H1 (cell line): Measurements from ENCODE around the gene PPP1R2B.

Source experiments
- CBX5 ChIP-seq: fragments of 300-800, 300-1000 bp; sonication (generic); IDR thresholded peaks from 2 replicates; pipeline ENCODE4 v1.7.1; 2016; ENCODE audit warnings: antibody characterized with exemption, low read length, low read depth
- CEBPB ChIP-seq: IDR thresholded peaks from 2 replicates; pipeline ENCODE4 v1.6.1; 2012; ENCODE audit warnings: low read depth, low read length
- EZH2 ChIP-seq: fragments of 200-600 bp; sonication (generic); IDR thresholded peaks from 2 replicates; pipeline ENCODE4 v1.7.1; 2012; ENCODE audit warnings: low read depth, mild to moderate bottlenecking, moderate library complexity, low read length, inconsistent platforms; ENCODE audit not compliant: severe bottlenecking
- PHF8 ChIP-seq: fragments of 200-600 bp; sonication (generic); conservative IDR thresholded peaks from 2 replicates; pipeline ENCODE4 v1.7.1; 2012; ENCODE audit warnings: low read depth, mild to moderate bottlenecking, inconsistent platforms, low read length, moderate library complexity
- POLR2AphosphoS5 ChIP-seq: IDR thresholded peaks from 2 replicates; pipeline ENCODE4 v1.6.1; 2011; ENCODE audit warnings: low read depth, low read length
- RAD21 ChIP-seq, 2 experiments: IDR thresholded peaks in 1 of 2; conservative IDR thresholded peaks in 1 of 2; 2 replicates each; pipeline ENCODE4 v1.6.1; 2011; ENCODE audit warnings: low read depth in 2 of 2, low read length in 2 of 2, improper control_type of control experiment in 1 of 2, inconsistent platforms in 1 of 2, mild to moderate bottlenecking in 1 of 2, moderate library complexity in 1 of 2
- TF ChIP-seq, protein P1 (sequence below), 3 experiments: IDR thresholded peaks; 1 replicate in 2 of 3; 2 replicates in 1 of 3; pipeline versions ENCODE4 v1.5.1 to v1.6.1; 2011; ENCODE audit warnings: low read length in 3 of 3, mild to moderate bottlenecking in 3 of 3, inconsistent platforms in 2 of 3, low read depth in 1 of 3, moderate library complexity in 1 of 3; ENCODE audit not compliant: insufficient read depth in 1 of 3; ENCODE audit errors: control extremely low read depth in 1 of 3

GRCh38 chr5:156892864-156893263, 42.8 kb downstream of the PPP1R2B start:
- TF ChIP-seq PHF8: no peak
- TF ChIP-seq RAD21 (IDR thresholded peaks at IDR 0.05 in 1 of 2, conservative IDR thresholded peaks at IDR 0.05 in 1 of 2; ENCODE audit: low read depth in 2 of 2, low read length in 2 of 2): no peak
- no peak for TF ChIP-seq POLR2AphosphoS5
- no peak for TF ChIP-seq CEBPB
- TF ChIP-seq CBX5: no peak
- TF ChIP-seq, protein P1, sequence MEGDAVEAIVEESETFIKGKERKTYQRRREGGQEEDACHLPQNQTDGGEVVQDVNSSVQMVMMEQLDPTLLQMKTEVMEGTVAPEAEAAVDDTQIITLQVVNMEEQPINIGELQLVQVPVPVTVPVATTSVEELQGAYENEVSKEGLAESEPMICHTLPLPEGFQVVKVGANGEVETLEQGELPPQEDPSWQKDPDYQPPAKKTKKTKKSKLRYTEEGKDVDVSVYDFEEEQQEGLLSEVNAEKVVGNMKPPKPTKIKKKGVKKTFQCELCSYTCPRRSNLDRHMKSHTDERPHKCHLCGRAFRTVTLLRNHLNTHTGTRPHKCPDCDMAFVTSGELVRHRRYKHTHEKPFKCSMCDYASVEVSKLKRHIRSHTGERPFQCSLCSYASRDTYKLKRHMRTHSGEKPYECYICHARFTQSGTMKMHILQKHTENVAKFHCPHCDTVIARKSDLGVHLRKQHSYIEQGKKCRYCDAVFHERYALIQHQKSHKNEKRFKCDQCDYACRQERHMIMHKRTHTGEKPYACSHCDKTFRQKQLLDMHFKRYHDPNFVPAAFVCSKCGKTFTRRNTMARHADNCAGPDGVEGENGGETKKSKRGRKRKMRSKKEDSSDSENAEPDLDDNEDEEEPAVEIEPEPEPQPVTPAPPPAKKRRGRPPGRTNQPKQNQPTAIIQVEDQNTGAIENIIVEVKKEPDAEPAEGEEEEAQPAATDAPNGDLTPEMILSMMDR (IDR thresholded peaks at IDR 0.05; ENCODE audit: control extremely low read depth in 1 of 3, insufficient read depth in 1 of 3, low read depth in 1 of 3, low read length in 3 of 3): no peak
- TF ChIP-seq EZH2: no peak
